Fibroblast of pulmonary artery (primary cell): ENCODE results near the gene KPNA4.
"Not testable (repeated sequence)": the region's sequence is repeated elsewhere in the genome, so short reads cannot be mapped to it uniquely, and the experiment has no call there.

Experiments used
- DNase-seq: peaks from one replicate; pipeline ENCODE4 v3.0.0-alpha.2; 2010; ENCODE audit warnings: low read depth
- H3K4me3 ChIP-seq: replicated peaks from 2 replicates; pipeline ENCODE4 v1.5.1; 2011; ENCODE audit warnings: low read depth, mild to moderate bottlenecking, control low read depth, low read length, moderate library complexity
- CTCF ChIP-seq: IDR thresholded peaks from 2 replicates; pipeline ENCODE4 v1.5.1; 2011; ENCODE audit warnings: mild to moderate bottlenecking, control low read depth, low read length, inconsistent platforms; ENCODE audit errors: missing control alignments

Gene KPNA4

GRCh38 chr3:160459450-160459970, 105.9 kb downstream of the KPNA4 start:
- DNase-seq: no peak
- no peak overlapping the region for H3K4me3 ChIP-seq
- no peak for TF ChIP-seq CTCF

- TF ChIP-seq CTCF: no peak
- H3K4me3 ChIP-seq: no peak overlapping the region
- no peak for DNase-seq
These were observed 107.2 kb downstream of the KPNA4 start for GRCh38 chr3:160458151-160458550.

- no peak for DNase-seq
- H3K4me3 ChIP-seq: no peak overlapping the region
- TF ChIP-seq CTCF: no peak
These were observed 109.5 kb downstream of the KPNA4 start for GRCh38 chr3:160455846-160456245.

- no peak overlapping the region for H3K4me3 ChIP-seq
- no peak for TF ChIP-seq CTCF
- no peak for DNase-seq
These were observed 110.4 kb downstream of the KPNA4 start for GRCh38 chr3:160454995-160455394.

- H3K4me3 ChIP-seq, DNase-seq: not testable (repeated sequence)
These were observed 113.1 kb downstream of the KPNA4 start for GRCh38 chr3:160452251-160452650.

GRCh38 chr3:160451602-160452001, 113.8 kb downstream of the KPNA4 start:
- no peak overlapping the region for H3K4me3 ChIP-seq
- no peak for TF ChIP-seq CTCF
- DNase-seq: no peak

GRCh38 chr3:160450846-160451245, 114.5 kb downstream of the KPNA4 start:
- H3K4me3 ChIP-seq: no peak overlapping the region
- peak; percentile 72 for DNase-seq
- TF ChIP-seq CTCF: no peak
